NCI-H2171 treated with DMSO at 0.1 percent for 48 hours (cell line): ENCODE measurements around the gene PLEKHA6.

Experiments
- DNase-seq: peaks from one replicate; lab custom pipeline; 2025; lab: John Stamatoyannopoulos, UW

PLEKHA6 gene

GRCh38 chr1:204286315-204286714 is 73.4 kb downstream of the PLEKHA6 start:
- DNase-seq: no peak

DNA sequence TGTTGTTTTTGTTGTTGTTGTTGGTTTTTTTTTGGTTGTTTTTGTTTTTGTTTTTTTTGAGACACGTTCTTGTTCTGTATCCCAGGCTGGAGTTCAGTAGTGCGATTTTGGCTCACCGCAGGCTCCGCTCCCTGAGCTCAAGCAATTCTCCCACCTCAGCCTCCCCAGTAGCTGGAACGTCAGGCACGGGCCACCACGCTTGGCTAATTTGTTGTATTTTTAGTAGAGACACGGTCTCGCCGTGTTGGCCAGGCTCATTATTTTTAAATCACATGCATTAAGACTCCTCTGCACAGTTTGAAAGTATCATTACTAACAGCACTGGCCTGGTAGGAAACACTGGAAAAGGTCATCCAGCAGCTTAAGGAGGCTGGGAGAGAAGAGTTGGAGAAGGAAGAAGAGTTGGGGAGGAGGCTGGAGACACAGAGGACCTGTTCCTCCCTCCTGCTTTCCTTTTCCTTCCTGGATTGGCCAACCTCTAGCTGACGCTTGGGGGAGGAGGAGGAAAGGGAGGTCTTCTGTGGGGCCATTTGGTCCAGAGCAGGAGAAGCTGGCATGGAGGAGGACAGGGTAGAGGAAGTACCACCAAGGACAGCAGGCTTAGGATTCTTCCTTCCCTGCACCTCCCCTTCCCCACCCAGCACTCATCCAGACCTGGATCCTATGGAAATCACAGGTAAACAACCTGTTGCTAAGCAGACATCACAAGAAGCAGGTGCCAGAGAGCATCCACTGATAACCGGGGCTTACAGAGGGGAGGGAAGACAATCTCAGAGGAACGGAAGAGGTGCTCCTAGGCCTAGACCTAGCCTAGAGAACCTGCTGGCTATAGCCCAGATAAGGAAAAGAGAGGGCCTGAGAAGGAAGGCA is 74.1 kb downstream of the PLEKHA6 start:
- DNase-seq: no peak

GRCh38 chr1:204284929-204285328 is 74.8 kb downstream of the PLEKHA6 start:
- no peak for DNase-seq

- no peak for DNase-seq
Observed at GRCh38 chr1:204283711-204284651, 75.7 kb downstream of the PLEKHA6 start.

DNA sequence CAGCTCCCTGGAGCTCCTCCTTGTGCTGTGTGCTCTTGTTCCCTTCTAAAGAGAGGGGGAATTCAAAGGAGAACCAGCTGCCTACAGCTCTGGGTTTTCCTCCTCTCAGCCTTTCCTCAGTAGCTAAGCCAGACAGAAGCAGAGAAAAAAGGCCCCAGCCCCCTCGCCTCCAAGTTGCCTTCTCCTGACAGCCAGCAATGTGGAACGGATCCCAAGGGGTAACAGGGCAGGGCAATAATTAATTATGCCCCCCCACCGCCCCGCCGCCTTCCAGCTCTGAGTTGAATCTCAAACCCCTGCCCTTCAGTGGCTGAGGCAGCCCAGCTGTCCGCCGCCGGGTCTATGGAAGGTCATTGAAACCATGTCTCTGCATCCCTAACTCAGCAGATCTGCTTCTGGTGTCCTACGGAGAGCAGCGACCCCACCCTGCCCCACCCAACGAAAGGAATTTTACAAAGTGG is 76.9 kb downstream of the PLEKHA6 start:
- no peak for DNase-seq

DNA sequence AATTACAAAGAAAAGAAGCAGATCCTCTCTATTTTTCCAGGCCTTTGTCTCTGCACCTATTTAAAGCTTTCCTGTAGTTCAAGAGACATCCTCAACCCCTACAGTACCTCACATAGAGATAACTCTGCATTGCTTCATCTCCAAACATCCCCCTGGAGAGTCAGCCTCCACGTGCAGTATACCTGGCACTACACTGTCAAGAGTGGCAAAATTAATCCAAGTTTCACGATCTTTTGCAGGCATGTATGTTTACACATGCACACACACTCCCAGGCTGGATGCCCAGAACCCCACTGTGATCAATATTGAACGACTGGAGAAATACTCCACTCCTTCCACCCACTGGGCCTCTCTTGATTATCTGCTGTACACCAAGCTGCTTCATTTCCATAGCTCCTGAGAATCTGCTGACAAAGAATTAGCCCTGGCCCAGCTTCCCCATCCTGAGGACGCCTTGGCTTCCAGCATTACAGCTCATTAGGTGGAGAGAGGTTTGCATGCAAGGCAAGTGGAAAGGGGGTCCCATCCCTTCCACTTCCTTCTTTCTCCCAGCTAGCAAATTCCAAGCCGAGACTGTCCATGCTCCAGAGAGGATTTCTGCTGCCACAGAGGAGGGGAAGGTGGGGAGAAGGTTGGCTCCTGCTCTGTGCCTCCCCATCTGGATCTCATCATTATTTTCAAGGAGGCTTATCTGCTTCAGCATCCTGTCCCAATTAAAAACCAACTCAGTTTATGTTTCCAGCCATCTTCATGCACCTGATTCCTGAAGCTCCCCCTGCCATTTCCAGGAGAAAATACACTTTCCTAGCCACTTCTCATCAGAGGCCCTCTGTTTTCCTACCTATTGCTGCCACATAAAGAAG is 79.4 kb downstream of the PLEKHA6 start:
- DNase-seq: no peak

DNA sequence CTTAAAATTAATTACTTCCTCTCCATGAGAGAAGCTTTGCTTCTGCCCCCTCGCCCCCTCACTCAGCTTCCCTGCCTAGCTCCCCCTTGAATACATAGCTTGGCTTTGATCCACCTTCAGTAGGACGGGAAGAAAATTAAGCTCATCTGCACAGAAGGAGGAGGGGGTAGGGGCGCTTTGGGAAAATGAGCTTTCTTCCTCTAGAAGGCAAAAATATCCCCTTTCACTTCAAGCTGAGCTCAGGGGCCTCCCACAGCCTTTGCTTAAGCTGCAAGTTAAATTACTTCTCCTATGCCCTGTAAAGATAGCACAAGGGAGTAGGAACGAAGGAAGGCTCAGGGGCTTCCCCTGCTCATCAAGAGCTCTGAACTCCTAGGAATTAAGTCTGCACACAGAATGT is 80.8 kb downstream of the PLEKHA6 start:
- DNase-seq: no peak

- DNase-seq: no peak
Observed at GRCh38 chr1:204278251-204278650, 81.5 kb downstream of the PLEKHA6 start.

- no peak for DNase-seq
Observed at GRCh38 chr1:204277563-204278219, 82.0 kb downstream of the PLEKHA6 start.

DNA sequence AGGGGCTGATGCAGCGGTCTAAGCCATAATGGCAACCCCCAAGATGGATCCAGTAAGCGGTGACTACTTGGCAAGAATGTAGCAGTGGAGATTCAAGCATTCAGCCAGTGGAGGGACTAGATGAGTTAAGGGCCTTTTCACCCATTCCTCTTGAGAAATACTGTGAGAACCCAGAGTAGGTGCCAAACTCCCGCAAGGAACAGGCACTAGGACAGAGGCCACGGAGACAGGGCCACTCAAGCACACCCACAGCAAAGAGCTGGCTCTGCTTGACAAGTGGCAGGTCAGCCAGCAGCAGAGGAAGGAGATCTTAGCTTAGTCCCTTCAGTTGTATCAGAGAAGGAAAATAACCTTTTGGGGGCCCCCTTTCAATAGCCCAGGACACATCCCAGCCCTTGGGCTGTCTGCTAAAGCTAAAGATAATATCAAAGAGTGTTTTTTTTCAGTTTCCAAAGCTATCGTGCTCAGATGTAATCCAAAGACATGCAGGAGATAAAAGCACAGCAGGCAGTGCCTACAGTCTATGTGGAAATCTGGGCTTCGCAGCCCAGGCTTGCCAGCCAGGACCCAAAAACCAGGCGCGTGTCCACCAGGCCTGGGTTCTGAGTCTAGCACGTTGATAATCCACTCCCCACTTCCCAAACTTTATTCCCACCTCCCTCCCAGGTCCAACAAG is 83.9 kb downstream of the PLEKHA6 start:
- no peak for DNase-seq

DNA sequence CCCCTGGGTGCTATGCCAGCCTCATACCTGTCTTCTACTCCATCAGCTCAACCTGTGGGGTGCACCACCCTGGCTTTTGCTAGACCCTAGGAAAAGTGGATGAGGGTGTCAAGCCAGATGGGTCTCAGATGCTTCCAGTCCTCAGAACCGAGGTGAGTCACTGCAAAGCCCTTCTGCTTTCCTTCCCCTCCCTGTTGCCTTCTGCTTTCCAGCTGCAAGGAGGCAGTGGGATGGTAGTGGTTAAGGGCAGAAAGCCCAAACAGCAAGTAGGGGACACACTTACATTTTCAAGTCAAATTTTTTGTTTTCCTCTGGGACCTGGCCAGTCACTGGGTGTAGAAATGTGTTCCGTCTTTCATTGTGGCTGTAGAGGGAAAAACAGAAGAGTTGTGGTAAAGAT is 85.3 kb downstream of the PLEKHA6 start:
- DNase-seq: no peak

DNA sequence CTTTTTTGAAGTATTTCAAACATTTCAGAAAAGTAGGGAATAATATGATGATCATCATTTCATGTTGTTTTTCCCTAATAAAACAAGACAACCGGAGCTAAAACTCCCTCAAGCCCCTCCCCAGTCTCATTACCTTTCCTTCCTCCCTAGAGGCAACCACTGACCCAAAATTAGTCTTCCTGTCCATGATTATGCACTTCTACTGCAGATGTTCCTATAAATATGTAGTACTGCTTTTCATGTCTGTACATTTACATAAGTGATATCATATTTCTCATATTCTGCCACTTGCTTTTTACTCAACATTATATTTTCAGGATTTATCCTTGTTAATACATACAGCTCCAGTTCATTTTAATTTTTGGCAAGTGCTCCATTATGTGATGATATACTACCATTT is 87.2 kb downstream of the PLEKHA6 start:
- no peak for DNase-seq

DNA sequence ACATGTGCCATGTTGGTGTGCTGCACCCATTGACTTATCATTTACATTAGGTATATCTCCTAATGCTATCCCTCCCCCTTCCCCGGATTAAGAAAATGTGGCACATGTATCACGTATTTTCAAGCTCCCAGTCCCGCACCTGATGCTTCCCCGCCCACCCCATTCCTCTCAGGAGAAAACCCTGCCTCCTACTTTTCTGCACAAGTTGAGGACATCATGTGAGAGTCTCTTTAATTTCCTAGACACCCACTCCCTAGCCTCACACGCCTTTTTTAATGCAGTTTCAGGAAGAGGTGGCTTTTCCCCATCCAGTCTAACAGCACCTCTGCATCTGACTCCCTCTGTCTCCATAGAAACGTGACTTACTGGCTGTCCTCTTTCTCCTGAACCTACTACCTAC is 87.8 kb downstream of the PLEKHA6 start:
- DNase-seq: no peak

DNA sequence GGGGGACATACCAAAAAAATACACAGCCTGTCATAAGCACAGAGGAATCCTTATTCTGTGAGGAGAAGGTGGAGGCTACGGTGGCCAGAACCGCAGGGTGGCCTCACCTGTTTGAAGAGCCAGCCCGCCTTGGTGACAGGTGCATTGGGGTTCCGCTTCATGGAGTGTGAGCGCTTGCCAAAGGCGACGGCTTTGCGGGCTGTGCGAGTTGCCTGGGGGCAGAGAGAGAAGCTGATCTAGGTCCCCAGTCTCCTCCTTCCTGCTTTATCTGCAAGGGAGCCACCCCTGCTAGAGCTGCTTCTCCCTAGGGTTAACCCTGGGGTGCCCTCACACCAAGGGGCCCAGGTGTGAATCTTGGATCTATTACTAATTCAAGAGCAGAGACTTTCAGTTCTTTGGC is 91.6 kb downstream of the PLEKHA6 start:
- DNase-seq: no peak

DNA sequence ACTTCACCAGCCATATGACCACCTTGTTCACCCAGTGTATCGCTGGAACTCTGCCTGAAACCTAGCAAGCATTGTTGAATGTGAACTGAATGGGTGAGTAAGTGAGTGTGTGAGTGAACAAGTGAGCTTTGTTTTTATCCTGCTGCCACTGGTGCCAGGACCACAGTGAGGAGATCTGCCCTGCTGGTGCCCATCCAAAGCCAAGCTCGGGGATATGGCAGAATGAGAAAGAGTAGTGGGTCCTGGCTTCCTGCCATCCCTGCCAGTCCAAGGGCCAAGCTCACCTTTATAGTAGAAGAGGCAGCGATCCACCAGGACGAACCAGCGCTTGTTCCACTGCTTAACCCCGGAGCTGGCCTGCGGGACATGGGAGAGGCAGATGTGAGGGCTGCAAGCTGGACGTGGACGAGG is 92.5 kb downstream of the PLEKHA6 start:
- no peak for DNase-seq

- no peak for DNase-seq
Observed at GRCh38 chr1:204266504-204267034, 93.2 kb downstream of the PLEKHA6 start.

- DNase-seq: no peak
Observed at GRCh38 chr1:204265665-204266064, 94.1 kb downstream of the PLEKHA6 start.

DNA sequence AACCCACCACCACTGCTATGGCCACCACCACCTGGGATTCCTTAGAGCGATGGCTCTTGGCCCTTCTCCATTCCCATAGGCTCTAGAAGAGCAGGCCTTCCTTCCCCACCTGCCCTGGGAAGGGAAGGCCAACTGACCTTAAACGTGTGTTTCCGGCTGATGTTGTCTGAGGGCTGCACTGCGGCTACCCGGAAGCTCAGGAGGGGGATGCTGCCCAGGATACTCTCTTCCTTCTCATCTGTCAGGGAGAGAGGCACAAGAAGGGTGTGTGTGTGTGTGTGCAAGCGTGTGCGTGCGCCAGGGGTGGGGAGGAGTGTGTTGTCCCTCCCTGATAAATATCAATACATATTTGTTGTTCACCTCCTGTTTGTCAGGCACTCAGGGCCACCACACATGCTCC is 94.9 kb downstream of the PLEKHA6 start:
- no peak for DNase-seq

DNA sequence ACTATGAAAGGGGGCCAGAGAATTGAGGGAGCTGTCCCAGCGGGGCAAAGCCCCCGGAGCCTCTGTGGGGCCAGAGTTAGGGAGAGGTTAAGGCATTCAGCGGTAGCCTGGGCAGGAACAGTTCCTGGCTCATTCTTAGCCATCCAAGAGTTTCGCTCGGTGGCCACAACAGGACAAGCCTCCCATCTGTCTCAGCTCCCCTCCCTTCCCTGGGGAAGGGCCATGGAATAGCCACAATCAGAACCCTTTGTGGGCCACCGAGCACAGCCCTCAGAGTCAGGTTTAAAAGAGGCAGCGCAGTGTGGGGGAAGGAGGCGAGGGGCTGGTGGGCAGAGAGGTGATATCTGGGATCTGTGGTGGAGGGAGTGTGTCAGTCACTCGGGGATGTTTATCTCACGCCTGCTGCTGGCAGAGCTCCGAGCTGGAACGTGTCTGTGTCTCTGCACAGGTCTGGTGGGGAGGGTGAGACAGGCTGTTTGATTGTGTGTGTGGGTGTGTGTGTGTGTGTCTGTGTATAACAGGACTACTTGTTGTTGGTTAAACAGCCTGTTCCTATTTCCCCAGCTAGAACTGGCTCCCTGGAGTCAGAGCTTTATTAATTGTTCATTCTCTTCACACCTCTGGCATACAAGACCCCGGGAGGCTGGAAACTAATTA is 96.3 kb downstream of the PLEKHA6 start:
- DNase-seq: no peak
